ENCODE data around the gene ARHGAP32.

The ARHGAP32 gene

DNA sequence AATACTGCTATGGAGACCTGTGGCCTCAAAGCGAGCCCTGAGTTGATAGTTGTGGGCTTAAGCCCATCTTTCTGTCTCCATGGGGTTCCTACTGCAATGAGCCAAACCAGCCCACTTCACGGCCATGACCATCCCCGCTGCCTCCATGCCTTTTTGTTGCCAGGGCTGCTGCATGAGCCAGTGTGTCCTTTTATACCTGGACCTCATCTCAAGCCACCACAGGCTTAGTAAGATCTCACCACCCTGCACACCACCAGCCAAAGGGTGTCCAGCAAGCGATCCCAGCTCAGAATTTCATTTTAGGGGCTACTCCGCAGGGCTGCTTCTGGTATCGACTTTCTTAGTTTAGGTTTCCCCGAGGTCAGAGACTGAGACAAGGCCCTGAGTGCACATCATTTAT lies 257.8 kb downstream of the ARHGAP32 start:
- DNase-seq (ENCODE audit: extremely low read depth, low read depth) = no peak
- TF ChIP-seq, protein P1, sequence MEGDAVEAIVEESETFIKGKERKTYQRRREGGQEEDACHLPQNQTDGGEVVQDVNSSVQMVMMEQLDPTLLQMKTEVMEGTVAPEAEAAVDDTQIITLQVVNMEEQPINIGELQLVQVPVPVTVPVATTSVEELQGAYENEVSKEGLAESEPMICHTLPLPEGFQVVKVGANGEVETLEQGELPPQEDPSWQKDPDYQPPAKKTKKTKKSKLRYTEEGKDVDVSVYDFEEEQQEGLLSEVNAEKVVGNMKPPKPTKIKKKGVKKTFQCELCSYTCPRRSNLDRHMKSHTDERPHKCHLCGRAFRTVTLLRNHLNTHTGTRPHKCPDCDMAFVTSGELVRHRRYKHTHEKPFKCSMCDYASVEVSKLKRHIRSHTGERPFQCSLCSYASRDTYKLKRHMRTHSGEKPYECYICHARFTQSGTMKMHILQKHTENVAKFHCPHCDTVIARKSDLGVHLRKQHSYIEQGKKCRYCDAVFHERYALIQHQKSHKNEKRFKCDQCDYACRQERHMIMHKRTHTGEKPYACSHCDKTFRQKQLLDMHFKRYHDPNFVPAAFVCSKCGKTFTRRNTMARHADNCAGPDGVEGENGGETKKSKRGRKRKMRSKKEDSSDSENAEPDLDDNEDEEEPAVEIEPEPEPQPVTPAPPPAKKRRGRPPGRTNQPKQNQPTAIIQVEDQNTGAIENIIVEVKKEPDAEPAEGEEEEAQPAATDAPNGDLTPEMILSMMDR (IDR thresholded peaks at IDR 0.05; ENCODE audit: low read depth, low read length, missing control alignments) = no peak
- no peak overlapping the region for H3K4me3 ChIP-seq (replicated peaks; ENCODE audit: low read depth, low read length)

DNA sequence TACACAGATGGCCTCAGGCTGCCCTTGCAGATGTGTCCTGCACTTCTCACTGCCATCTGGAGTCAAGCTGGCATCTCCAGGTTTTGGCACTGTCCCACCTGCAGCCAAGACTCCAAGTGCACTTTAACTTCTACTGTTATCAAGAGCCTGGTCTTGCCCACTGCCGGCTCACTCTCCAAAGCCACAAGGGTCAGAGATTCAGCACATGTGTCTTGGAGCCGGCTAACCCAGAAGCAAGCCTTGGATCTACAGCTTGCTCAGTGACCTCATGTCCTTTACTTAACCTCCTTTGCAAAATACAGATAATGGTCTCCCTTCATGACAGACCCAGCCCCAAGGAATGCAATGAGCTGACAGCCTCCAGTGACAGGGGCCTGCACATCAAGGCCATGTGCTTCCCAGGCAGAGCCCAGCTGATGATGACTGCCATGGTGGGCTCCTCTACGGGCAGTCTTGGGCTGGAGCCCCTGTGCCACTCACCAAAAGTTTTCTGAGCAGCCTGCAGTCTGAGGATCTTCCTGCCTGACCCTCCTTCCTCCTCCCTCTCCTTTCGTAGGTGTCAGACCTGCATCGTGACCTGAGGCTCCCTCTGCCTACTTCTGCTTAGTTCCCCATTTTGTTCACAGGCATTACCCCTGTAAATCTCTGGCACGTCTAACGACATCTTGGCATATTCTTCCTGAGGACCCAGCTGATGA lies 258.5 kb downstream of the ARHGAP32 start:
- DNase-seq (ENCODE audit: extremely low read depth, low read depth) = peak; percentile 35
- TF ChIP-seq, protein P1 (IDR thresholded peaks at IDR 0.05; ENCODE audit: low read depth, low read length, missing control alignments) = no peak

DNA sequence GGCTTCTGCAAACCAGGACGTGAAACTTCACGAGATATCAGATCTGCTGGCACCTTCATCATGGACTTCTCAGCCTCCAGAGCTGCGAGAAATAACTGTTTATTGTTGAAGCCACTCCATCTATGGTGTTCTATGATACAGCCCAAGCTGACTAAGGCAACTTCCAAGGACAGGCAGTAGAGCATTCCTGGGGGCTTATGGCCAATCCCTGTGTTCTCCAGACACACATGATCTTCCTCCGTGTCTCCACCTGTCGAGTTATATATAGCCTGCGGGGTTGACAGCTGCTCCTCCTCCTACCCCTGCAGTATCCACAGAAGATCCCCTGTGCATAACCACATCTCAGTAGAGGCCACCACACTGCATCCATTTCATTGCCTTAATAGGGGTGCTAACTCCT lies 260.5 kb downstream of the ARHGAP32 start:
- no peak for DNase-seq (ENCODE audit: extremely low read depth, low read depth)
- H3K4me3 ChIP-seq (replicated peaks; ENCODE audit: low read depth, low read length) = no peak overlapping the region
- TF ChIP-seq, protein P1 (IDR thresholded peaks at IDR 0.05; ENCODE audit: low read depth, low read length, missing control alignments) = no peak

More for the DNA sequence above, 258.5 kb downstream of the ARHGAP32 start:
- no peak overlapping the region for H3K4me3 ChIP-seq (replicated peaks; ENCODE audit: low read depth, low read length)

DNA sequence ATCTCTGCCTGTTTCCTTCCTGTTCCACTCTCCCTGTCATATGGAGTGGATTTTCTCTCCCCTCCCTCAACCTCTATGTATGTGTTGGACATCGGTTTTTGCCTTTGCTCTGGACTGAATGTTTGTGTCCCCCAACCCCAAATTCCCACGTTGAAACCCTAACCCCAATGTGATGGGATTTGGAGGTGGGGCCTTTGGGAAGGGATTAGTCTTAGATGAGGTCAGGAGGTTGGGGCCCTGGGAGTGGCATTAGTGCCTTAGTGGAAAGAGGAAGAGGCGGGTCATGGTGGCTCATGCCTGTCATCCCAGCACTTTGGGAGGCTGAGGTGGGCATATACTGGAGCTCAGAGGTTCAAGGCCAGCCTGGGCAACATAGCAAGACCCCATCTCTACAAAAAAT lies 261.1 kb downstream of the ARHGAP32 start:
- TF ChIP-seq, protein P1 (IDR thresholded peaks at IDR 0.05; ENCODE audit: low read depth, low read length, missing control alignments) = no peak
- H3K4me3 ChIP-seq (replicated peaks; ENCODE audit: low read depth, low read length) = no peak overlapping the region
- DNase-seq (ENCODE audit: extremely low read depth, low read depth) = no peak

DNA sequence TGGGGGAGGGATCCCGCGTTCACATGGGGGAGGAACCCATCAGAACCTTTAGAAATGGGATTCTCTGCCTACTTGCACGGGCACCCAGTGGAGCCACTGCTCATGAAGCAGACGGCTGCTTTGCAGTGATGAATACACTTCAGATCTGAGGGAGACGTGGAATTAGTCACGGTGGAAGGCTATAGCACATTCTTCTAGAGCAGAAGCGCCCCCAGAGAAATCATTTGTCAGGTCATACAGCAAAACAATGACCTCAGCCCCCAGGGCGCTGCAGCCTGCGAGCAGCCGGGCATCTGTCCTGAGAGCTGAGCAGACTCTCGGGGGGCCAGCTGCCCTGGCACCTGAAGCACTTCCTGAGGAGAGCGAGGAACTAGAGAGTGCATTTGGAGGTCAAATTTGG lies 262.1 kb downstream of the ARHGAP32 start:
- TF ChIP-seq, protein P1 (IDR thresholded peaks at IDR 0.05; ENCODE audit: low read depth, low read length, missing control alignments) = no peak
- no peak for DNase-seq (ENCODE audit: extremely low read depth, low read depth)
- H3K4me3 ChIP-seq (replicated peaks; ENCODE audit: low read depth, low read length) = no peak overlapping the region

DNA sequence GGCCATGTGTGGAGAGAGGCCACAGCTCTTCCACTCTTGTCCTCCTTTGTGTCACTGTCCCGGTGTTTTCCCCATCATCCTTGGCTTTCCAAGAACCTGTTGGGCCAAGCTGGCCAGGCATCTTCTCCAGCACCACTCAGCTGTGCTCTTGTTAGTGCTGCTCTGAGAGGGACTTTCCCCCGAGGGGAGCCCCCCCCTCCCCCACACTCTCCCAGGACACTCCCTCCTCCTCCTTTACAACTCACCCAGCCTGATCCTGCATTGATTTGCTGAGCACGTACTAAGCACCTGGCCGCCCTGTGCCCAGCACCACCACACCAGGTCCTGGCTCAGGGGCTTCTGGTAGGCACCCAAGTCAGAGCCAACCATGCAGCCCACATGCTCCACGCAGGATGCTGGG lies 262.7 kb downstream of the ARHGAP32 start:
- no peak for DNase-seq (ENCODE audit: extremely low read depth, low read depth)
- no peak overlapping the region for H3K4me3 ChIP-seq (replicated peaks; ENCODE audit: low read depth, low read length)
- TF ChIP-seq, protein P1 (IDR thresholded peaks at IDR 0.05; ENCODE audit: low read depth, low read length, missing control alignments) = no peak

DNA sequence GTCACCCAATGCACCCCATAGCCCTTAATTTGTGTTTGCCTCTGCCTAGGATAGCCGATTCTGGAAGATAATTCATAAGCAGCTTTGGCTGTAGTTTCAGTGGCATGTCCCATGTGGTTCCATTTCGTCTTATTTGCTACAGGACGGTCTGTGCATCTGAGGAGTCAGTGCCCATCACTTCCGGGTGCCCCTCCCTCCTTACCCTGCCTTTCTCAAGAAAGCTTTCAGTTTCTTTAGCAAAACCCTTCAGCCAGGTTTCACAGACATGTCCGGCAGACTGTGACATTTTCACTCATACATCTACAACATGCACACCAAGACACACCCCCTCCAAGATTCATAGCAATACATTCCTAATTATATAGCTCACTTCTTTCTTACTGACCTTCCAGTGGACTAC lies 263.7 kb downstream of the ARHGAP32 start:
- H3K4me3 ChIP-seq (replicated peaks; ENCODE audit: low read depth, low read length) = no peak overlapping the region
- DNase-seq (ENCODE audit: extremely low read depth, low read depth) = no peak
- TF ChIP-seq, protein P1 (IDR thresholded peaks at IDR 0.05; ENCODE audit: low read depth, low read length, missing control alignments) = no peak
